Activated CD4-positive, alpha-beta T cell treated with anti-CD3 and anti-CD28 coated beads for 24 hours (primary cell): Measurements from ENCODE around the gene INIP.
"Not testable (repeated sequence)": the region's sequence is repeated elsewhere in the genome, so short reads cannot be mapped to it uniquely, and the experiment has no call there.

Experiments
- DNase-seq, 2 donors: peaks; one replicate each; pipeline ENCODE4 v3.0.0-alpha.2; 2020; ENCODE audit warnings: low read depth in 2 of 2

INIP gene

DNA sequence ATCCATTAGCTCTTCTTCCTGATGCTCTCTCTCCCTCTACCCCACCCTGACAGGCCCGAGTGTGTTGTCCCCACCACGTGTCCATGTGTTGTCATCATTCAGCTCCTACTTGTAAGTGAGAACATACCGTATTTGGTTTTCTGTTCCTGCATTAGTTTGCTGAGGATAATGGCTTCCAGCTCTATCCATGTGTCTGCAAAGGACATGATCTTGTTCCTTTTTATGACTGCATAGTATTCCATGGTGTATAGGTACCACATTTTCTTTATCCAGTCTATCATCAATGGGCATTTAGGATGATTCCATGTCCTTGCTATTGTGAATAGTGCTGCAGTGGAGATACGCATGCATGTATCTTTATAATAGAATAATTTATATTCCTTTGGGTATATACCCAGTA is 44.7 kb downstream of the INIP start:
- DNase-seq, result not testable (repeated sequence)

- DNase-seq, result no peak
These were observed 46.8 kb downstream of the INIP start for GRCh38 chr9:112670991-112671625.

GRCh38 chr9:112669326-112669725 is 48.6 kb downstream of the INIP start:
- DNase-seq, result no peak

GRCh38 chr9:112665347-112665746 is 52.6 kb downstream of the INIP start:
- no peak for DNase-seq

GRCh38 chr9:112664531-112664930 is 53.4 kb downstream of the INIP start:
- no peak for DNase-seq

- DNase-seq, result no peak
These were observed 54.2 kb downstream of the INIP start for GRCh38 chr9:112663681-112664080.

- no peak for DNase-seq
These were observed 58.0 kb downstream of the INIP start for GRCh38 chr9:112659906-112660305.

GRCh38 chr9:112655668-112656067 is 62.2 kb downstream of the INIP start:
- no peak for DNase-seq

- no peak for DNase-seq
These were observed 63.6 kb downstream of the INIP start for GRCh38 chr9:112654282-112654681.

- no peak for DNase-seq
These were observed 69.3 kb downstream of the INIP start for GRCh38 chr9:112648624-112649023.

DNA sequence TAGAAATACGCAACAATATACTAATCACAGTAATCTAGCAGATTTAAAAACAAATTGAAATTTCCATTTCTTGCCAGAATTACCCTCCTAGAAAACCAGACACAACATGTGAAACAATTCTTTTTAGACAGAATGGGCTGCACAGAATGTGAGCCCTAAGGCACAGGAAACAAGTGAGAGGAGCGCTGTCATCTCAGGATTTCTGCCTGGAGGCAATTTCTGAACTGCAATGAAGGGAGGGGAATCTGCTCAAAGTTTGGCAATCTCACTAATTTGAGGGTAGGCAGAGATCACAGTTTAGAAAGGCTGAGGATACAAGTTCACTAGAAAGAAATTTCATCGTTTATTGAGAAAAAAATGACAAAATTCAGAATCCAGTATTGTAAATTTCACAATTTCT is 70.3 kb downstream of the INIP start:
- no peak for DNase-seq

DNA sequence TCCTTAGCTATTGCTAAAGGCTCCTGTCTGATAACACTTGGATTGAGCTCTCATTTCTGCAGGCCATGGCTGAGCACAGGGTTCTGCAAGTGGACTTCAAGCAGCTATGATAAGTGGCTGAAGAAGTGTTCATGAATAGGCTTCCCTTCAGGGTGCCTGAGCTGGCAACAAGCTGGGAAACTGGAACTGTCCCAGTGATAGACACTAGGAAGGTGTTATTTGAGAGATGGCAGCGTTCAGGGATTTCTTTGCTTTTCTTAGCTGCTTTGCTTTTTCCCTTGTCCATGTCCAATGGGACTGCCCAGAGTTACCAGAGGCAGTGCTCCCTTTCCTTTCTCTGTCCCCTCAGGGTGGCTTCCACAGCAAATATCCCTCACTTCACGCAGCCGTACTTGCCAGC is 75.8 kb downstream of the INIP start:
- DNase-seq, result no peak

GRCh38 chr9:112640311-112640710 is 77.6 kb downstream of the INIP start:
- DNase-seq, result no peak
